ENCODE data around the gene ATOH8.

ATOH8 gene

DNA sequence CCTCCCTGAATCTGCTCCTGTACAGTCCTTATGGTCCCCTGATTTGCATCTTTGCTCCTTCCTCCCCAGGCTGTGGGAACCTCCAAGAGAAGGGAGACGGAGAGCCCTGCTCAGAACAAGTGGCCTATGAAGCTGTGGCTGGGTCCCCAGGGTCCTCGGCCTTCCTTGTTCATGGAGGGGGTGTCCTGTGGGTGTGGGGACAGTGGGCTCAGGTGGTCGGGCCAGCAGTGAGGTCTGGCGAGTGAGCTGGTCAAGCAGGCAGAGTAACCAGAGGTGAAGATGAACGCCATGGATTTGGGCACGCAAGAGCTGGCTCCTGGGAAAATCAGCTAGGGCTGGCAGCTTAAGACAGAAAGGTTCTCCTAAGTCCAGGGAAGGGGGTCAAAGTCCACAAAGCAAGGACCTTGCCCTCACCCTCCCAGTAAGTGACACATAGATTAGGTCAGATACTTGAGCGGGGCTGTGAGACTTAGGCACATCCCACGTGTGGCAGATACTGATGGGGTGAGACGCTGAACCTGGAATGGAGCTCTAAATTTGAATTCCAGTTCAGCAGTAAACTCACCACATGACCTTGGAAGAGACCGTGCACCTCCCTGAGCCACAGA is 34.8 kb upstream of the ATOH8 start:
- DNase-seq (ENCODE audit: low spot score), result no peak

DNA sequence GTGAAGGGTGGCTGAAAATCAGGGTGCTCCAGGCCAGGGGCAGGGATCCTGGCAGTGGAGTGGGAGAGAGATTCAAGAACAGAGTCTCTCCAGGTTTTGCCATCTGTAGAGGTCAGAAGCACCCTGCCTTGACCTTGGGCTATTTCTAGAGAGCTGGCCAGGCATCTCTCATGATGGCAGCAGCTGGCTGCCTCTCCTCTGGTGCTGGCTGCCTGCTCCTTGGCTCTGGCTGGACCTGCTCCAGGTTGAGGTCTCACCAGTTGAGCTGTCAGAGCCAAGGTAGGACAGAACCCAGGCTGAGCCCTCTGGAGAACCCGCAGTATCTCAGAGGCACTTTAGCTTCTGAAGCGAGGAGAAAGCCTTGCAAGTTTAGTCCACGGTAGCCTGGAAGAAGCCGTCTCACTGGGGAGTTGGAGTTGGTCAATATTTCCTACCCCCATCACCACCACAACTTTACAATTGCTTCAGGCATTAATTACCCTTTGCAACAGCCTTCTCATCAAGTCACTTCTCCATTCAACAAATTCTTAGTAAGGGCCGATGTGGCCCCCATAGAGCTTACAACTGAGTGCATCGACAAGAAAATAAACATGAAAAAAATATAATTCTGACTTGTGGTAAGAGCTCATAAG is 34.1 kb upstream of the ATOH8 start:
- no peak for DNase-seq (ENCODE audit: low spot score)

DNA sequence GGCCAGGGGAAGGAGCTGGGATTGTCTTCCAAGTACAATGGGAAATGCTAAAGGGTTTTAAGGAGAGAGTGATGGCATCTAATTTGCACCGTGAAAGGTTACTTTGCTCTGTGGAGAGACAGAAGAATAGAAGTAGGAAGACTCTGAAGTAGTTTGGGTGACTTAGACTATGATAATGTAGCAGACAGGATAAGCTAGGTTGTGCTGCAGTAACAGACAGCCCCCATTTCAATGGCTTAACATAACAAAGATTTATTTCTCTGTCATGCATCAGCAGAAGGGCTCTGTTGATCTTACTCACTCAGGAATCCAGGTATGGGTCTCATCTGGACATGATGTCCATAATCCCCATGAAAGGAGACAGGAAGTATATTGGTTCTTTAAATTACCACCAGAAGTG is 33.3 kb upstream of the ATOH8 start:
- no peak for DNase-seq (ENCODE audit: low spot score)

DNA sequence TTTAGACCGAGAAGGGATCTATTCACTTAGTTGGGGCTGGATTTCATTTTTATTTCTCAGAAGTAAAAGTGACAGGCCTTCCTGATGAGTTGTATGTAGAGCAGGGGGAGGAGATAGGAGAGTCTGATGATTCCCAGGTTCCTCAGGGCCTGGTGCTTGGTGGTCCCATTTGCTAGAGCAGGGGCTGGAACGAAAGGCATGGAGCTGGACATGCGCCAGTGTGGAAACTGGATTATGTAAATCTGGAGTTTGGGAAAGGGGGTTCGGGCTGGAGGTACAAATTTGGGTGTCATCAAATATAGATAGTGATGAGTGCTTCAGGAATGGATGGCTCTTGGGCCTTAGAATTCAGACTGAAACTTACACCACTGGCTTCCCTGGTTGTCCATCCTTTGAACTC is 32.1 kb upstream of the ATOH8 start:
- DNase-seq (ENCODE audit: low spot score), result no peak

DNA sequence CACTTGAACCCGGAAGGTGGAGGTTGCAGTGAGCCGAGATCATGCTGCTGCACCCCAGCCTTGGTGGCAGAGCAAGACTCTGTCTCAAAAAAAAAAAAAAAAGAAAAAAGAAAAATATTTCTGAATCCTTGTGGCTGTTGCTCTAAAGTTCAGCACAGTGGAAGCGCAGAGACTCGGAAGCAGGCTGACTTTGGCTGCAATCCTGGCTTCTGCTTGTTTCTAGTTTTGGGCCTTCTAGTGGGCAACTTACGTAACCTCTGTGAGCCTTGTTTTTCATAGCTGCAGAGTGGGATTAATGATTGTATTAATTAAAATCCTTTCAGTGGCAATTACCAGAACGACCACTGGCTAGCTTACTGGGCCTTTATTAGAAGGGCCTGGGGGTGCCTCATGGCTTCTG is 31.3 kb upstream of the ATOH8 start:
- DNase-seq (ENCODE audit: low spot score), result no peak

DNA sequence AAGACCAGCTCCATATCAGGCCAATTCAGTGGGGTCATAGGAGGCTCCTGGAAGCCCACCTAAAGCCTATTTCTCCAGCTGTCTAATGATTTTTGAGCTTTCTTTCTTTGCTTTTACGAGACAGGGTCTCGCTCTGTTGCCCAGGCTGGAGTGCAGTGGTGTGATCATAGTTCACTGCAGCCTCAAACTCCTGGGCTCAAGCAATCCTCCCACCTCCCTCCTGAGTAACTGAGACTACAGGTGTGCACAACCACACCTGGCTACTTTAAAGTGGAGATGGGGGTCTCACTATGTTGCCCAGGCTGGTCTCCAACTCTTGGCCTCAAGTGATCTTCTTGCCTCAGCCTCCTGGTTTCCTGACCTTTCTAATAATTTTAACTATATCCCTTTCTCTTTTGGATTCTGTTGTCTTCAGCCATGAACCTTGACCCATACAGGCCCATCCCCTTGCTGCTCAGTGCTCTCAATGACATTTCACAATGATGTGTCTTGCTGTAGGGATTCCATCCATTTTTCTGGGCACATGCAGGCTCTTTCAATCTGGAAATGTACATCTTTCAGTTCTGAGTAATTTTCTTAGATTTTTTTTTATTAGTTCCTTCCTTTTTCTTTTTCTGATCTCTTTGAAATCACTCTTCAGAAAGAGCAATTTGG is 30.0 kb upstream of the ATOH8 start:
- DNase-seq (ENCODE audit: low spot score), result no peak

DNA sequence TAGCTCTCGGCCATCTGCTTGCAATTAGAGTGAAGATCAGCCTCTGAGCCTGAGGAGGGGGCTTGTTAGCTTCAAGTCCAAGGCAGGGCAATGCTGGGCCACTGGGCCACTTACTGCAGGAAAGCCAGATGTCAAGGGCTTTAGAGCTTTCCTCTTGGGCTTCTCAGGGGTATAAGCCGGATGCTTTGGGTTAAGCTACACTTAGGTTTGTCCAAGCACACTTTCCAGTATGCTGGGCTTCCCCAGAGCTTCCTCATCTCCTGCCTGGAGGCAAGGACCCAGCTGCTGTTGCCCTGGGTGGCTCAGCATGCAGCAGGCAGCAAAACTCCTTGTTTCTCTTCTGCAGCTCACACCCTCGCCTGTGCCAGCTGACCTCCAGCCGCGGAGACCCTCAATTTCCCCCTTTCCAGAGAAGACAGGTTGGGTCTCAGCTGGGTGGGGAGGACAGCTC is 29.0 kb upstream of the ATOH8 start:
- DNase-seq (ENCODE audit: low spot score), result no peak

DNA sequence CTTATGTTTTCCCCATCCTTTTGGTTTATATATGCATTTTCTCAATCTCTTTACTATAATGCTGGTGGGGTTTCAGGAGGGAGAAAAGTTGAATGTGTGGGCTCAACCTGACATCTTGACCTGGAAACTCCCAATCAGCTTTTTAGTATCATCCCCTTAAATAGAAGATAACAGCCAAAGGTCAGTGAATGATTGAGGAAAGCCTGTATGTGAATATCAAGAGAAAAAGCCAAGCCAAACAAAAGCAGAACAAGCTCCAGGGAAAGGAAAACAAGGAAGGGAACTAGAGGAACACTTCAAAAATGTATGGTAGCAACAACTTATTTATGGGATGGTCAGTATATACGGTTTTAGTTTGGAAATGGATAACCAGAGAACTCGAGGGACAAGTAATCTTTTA is 28.3 kb upstream of the ATOH8 start:
- no peak for DNase-seq (ENCODE audit: low spot score)

DNA sequence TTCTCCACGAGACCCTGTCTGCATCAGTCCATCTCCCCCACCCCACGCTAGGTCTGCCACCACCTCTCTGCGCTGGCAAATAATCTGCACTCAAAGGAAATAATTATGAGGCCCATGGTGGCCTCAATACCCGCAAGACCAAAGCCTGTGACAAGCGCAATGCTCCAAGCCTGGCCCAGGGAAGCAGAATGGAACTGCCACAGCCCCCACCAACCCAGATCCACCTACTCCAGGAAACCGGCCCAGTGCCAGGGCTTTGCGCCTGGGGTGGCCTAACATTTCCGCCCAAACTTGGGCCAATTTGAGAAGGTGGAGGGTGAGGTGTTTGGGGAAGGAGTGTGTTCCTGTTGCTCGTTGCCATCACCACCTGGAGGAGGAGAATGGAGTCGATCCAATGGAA is 26.0 kb upstream of the ATOH8 start:
- DNase-seq (ENCODE audit: low spot score), result no peak

DNA sequence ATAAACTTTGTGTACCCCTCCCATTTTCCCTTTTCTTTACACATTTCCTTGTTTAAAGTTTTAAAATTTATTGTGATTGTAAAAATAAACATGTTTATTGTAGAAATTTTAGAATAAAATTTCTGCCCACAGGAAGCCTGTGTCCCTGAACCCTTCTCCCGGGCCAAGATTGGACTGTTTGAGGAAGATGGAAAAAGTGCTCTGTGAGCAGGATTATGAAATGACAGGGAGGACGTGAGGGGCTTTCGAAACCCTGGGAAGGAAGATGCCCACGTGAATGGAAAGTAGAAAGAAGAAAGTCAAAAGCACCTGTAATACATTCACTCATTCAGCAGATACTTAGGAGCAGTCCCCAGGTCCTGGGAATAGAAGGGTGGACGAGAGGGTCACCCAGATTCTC is 25.4 kb upstream of the ATOH8 start:
- DNase-seq (ENCODE audit: low spot score), result no peak

DNA sequence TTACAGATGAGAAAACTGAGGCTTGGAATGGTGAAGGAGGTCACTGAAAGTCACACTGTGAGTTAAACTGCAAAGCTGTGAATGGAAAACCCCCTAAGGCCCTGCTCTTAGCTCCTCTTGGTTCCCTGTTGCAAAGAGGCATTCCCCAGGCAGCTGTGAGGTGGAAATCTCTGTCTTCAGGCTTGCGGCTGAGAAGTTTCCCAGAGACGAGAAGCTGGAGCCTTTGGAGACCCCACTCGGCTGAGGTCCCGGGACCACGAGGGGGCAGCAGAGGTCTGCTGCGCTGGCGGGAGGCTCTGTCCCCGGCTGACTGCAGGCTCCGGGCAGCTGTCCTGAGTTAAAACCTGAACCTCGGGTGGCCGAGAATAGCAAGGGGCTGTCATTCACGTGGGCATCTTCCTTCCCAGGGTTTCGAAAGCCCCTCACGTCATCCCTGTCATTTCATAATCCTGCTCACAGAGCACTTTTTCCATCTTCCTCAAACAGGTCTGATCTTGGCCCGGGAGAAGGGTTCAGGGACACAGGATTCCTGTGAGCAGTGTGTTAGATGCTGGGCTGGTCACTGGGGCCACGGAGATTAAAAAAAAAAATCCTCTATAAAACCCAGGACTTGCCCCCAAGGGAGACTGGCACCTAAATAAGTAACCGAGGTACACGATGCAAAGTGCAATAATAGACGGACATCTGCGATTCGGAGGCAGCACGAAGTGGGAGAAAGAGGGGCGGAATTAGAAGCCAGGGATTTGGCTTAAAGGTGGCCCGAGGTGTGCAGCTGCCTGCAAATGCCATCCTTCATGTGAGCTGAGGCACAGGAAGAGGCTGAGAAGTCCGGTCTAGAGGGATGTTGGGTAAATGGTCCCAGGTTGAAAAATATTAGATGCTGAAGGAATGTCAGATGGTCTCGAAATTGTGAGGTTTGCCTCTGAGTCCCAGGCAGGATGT is 24.6 kb upstream of the ATOH8 start:
- DNase-seq (ENCODE audit: low spot score), result peak; percentile 82

DNA sequence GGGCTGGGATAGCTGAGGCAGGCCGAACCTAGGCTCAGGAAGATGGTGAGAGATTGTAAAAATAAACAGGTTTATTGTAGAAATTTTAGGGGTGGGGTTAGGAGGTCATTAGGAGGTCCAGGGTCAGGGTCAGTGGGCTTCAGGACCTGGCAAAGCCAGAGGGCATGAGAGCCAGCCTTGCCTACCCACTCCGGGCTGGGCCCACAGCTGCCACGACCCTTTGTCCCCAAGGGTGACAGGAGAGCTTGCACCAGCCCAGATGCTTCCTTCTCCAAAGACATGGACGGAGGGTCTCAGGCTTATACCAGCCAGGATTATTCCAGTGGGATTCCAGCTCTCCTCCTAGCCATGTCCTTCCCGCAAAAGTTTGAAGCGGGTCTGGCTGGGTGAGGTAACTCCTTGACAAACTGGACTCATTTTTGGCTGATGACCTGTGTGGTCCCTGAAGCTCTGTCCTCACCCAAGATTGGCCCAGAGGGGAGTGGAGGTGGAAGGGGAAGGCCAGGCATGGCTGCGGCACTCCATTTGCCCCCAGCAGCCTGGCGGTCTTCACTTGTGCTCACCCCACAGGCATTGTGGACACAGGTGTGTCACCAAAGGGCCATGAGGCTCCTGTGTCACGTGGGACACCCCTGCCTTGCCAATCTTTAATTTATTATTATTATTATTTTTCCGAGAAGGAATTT is 23.8 kb upstream of the ATOH8 start:
- DNase-seq (ENCODE audit: low spot score), result no peak

DNA sequence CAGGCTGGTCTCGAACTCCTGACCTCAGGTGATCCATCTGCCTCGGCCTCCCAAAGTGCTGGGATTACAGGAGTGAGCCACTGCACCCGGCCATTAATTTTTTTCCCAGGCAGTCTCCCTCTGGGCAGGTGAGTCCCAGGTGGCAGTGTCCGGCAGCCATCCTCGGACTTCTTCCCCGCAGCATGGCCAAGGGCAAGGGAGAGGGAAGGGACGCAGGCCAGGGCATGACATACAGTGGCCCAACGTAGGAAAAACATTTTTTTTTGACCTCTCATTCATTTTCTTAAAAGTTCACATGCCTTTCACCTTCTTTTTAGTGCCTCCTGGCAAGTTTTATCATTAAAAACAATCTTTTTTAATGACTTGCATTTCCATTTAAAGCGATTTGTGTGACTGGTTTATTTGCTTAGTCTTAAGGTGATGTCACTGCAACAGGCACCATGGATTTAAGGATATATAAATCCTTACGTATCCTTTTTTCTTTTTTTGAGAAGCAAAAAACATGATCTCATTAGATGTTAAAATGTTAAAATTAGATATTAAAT is 23.0 kb upstream of the ATOH8 start:
- DNase-seq (ENCODE audit: low spot score), result no peak

DNA sequence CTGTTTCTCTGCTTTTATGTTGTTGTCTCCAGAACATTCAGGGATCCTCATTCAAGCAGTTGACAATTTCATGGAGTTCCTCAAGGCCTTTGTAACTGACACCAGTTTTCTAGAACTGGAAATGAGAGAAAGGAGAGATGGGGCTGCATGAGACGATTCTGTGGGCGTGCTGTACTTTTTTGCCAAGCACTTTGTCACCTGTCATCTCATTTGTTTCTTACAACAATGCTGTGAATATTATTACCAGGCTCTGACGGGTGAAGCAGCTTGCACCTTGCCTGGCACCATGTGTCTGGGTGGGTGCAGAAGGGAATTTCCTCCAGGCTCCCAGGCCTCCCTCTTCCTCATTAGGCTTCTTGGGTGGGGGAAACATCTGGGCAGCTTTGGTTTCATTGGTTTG is 22.2 kb upstream of the ATOH8 start:
- no peak for DNase-seq (ENCODE audit: low spot score)

DNA sequence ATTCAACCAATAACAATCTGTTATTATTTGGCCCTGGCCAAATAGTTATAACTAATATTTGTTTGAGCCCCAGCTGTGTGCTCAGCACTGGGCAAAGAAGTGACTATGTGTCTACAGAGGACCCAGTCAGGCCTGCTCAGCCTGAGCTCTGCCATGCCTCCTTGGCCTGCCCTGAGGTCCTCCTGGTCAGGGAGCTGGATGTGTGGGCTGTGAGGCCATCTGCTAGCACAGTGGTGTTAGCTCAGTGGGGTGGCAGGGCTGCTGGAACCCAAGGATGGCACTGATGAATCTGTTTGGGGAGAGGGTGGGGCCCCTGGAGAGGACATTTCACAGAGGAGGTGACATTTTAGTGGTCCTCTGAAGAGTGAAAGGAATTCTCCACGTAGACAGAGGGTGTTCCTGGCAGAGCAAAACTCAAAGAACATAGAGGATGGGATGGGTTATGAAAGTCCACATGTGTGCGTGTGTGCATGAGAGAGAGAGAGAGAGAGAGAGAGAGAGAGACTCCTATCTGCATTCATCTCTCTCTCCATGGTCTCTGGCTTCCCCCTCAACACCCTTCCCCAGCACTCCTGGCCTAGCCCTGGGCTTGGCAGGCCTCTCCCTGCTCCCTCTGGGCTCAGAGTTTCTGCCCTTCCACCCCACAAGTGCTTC is 21.2 kb upstream of the ATOH8 start:
- no peak for DNase-seq (ENCODE audit: low spot score)

DNA sequence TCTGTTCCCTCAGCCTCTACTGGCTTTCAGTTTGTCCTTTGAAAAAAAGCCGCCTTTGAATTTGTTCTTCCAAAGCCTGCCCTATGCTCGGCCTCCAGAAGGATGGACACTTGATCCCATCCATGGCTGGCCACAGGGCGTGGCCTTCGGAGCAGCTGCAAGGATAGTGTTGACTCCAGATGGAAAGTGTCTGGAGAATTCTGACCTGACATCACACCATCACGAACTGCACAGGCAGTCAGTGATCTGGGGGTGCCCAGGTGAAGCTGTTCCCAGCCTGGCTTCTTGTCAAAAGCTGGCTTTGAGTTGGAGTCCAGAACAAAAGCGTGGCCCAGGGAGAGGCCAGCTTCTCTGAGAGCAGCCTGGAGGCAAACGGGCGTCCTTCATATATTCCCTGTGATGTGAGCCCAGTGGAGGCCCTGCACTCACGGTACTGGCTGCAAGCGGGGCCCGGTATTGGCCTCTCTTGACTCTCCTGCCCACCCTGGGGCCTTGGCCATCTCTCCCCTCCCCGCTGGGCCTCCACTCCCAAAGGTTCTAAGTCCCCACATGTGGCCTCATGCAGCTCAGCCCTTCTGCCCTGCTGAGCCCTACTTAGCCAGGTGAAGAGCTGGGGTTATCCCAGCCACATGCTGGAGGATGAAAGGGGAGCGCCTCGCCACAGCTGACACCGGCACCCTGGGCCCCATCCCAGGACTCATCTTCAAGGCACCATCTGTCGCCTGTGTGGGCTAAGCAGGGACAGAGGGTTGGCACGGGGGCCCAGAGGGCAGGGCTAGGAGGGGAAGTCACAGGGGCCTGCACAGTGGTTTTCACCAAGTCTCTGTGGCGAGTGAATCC is 20.4 kb upstream of the ATOH8 start:
- no peak for DNase-seq (ENCODE audit: low spot score)

DNA sequence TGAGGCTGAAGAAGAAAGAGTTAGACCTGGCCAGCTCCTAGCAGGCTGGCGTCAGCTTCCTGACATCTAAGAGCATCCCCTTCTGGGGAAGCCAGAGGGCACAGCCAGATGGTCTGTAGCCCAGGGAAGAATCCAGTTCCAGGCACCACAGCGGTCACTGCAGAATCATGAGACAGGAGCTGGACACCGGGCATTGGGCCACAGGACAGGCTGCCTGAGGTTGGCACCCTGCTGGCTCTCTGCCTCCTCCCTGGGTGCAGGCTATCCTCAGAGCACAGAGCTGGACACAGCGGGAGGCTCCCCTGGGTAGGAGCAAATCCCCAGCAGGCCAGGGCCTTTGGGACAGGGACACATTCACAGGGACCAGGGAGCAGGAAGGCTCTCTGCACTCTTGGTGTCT is 19.8 kb upstream of the ATOH8 start:
- DNase-seq (ENCODE audit: low spot score), result no peak

DNA sequence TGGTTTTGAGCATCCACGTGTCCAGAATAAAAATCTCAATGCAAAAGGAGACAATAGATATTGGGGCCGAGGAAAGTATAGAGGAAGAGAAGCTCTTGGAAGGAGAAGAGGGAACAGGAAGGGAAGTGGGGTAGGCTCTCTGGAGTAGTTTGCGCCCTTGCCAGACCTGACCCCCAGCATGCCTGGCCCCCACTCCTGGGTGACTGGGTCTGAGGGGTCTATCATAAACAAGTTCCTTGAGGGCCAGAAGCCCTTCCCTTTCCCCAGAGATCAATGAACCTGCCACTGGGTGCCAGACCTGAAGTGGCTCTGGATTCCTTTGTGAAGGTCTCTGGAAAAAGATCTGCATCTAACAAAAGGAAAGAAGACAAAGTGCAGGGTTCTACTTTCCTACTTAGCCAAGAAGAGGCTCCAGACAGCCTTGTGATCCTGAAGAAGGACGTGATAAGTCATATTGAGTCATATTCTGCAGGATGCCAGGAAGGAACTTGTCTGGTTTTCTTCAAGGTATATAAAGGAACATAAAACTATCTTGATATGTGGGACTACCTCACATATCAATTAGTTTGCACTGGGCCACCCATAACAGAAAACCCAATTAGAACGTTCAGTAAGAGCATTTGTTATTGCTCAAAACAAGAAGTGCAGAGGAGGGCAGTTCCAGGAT is 18.7 kb upstream of the ATOH8 start:
- no peak for DNase-seq (ENCODE audit: low spot score)

DNA sequence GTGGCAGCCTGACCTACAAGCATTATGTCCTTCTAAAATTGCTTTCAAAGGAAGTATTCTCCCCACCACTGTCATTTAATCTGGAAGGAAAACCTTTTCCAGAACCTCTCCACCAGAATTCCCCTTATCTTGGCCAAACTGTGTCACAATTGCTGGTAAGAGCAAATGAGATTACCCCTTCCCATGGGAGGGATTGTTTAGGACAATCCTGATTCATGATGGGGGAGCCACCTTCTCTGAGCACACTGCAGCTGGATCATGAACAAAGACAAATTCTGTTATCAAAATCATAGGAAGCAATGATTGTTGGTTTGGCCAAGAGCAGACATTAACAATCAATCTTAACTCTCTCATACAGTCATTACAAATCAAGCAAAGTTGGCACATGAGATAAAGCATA is 18.1 kb upstream of the ATOH8 start:
- no peak for DNase-seq (ENCODE audit: low spot score)

All from germinal center (tissue), 1 donor.